Stomach (tissue), 9 donors: ENCODE data around the gene KIF14. TPM values are rescaled to one million over a fixed set of nuclear protein-coding genes. Genes with fewer than 3 reads are reported as not detected.
A peak's percentile ranks its signal among the peaks of the same experiment; 100 is the strongest.

Experiments used
- DNase-seq, 2 donors: peaks; one replicate each; pipeline versions ENCODE4 v3.0.0 to v3.0.0-alpha.2; 2013 to 2019
- H3K27ac ChIP-seq, 5 donors: fragments of 200-600 bp in 4 of 5; sonication (generic) in 4 of 5; one replicate each; pipeline ENCODE4 v1.5.1; 2013 to 2019; ENCODE audit warnings: mild to moderate bottlenecking in 1 of 5, moderate library complexity in 1 of 5
- H3K27me3 ChIP-seq, 3 donors: fragments of 200-600 bp; sonication (generic); one replicate each; pipeline ENCODE4 v1.5.1; 2017 to 2019; ENCODE audit warnings: mixed run types in 1 of 3
- H3K36me3 ChIP-seq, 4 donors: fragments of 200-600 bp; sonication (generic); 1 replicate in 3 of 4; 2 replicates in 1 of 4; pipeline ENCODE4 v1.5.1; 2016 to 2019
- H3K4me1 ChIP-seq, 4 donors: fragments of 200-600 bp; sonication (generic); one replicate each; pipeline ENCODE4 v1.5.1; 2016 to 2019
- H3K4me3 ChIP-seq, 4 donors: fragments of 200-600 bp; sonication (generic) in 3 of 4; one replicate each; pipeline ENCODE4 v1.5.1; 2016 to 2019; ENCODE audit warnings: mild to moderate bottlenecking in 1 of 4
- H3K9me3 ChIP-seq, 4 donors: fragments of 200-600 bp; sonication (generic); one replicate each; pipeline ENCODE4 v1.5.1; 2016 to 2019
- CTCF ChIP-seq, 7 experiments: fragments of 450-650 bp in 4 of 7; fragments of 200-600 bp in 3 of 7; sonication (generic) in 3 of 7; IDR thresholded peaks; one replicate each; pipeline ENCODE4 v1.5.1; 2016 to 2019; ENCODE audit warnings: antibody characterized with exemption in 7 of 7, control low read depth in 2 of 7, mild to moderate bottlenecking in 1 of 7
- EP300 ChIP-seq: sonication (generic); formaldehyde crosslinking; IDR thresholded peaks from one replicate; pipeline ENCODE4 v1.6.1; 2017; ENCODE audit warnings: antibody characterized with exemption
- POLR2A ChIP-seq, 4 donors: fragments of 450-650 bp; IDR thresholded peaks; one replicate each; pipeline ENCODE4 v1.6.1; 2016; ENCODE audit warnings: antibody characterized with exemption in 4 of 4, control low read depth in 2 of 4, mild to moderate bottlenecking in 1 of 4, moderate library complexity in 1 of 4
- POLR2AphosphoS5 ChIP-seq, 3 donors: sonication (generic); formaldehyde crosslinking; IDR thresholded peaks; one replicate each; pipeline ENCODE4 v1.6.1; 2016; ENCODE audit warnings: antibody characterized with exemption in 3 of 3
- WGBS, 5 donors: extraction: QIAGEN DNeasy Blood & Tissue Kit in 3 of 5; methylation state at CpG; one replicate each; pipeline versions ENCODE4 v1.1.5 to v1.1.7; 2013 to 2018; 5-methylcytosine and 5-hydroxymethylcytosine counted together
- intact Hi-C: fragments of 100-400 bp; cut with DNase I; formaldehyde crosslinking; loops from one replicate; pipeline ENCODE4 v1.15.1; 2023; ENCODE audit warnings: low total_unique reads
- polyA plus RNA-seq, 3 donors: library from polyadenylated mRNA; stranded (reverse); fragments of 200-250 nt; gene quantifications; one replicate each; pipeline ENCODE4 v1.2.3, GENCODE V29; 2013
- total RNA-seq, 5 donors: library from RNA; depleted of rRNA; stranded (reverse); fragments of >200 nt; gene quantifications; one replicate each; pipeline versions ENCODE4 v1.1.0 to v1.2.3, GENCODE V29; 2014 to 2016
- donor health status: healthy with polysubstance abuse.
- donor health status: Bipolar disorder and iron deficiency.
- donor health status: healthy.

KIF14 gene
- total and polyA plus RNA-seq, 8 donors: 0.25 to 2.2 (median 0.63) TPM; not detected in 1

DNA sequence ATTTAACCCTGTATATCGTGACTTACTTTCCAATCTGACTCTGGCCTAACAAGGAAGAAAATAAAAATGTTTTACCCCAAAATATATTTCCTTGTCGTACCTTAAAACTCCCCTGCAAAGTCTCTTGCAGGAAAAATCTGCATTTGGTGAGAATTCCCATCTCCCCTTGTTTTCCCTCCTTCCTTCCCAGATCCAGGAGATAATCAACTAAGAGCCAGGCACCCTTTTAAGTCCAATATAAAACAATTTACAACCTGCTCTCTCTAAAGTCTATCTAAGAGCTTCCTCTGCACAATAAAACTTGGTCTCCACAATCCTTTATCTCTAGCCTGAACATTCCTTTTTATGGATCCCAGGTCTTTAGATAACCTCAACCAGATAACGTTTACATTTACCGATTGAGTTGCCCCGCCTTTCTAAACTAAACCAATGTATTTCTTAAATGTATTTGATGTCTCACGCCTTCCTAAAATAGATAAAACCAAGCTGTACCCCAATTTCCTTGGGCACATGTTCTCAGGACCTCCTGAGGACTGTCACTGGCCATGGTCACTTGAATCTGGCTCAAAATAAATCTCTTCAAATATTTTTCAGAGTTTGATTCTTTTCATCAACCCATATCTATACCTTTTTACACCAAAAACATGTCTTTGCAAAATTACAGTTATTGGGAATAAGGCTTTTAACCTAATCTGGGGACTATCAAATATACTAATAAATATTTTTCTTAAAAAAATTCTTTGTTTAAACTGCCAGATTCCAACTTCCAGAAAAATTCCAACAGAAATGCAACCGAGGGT is 48.2 kb upstream of the KIF14 start:
- Histone ChIP-seq H3K9me3 (no peaks in the 10 kb centered on the region), H3K4me3 (peak overlapping the region; percentile 54 to 73 (median 64)), H3K27ac (peak overlapping the region; percentile 96 to 100 (median 99)), H3K27me3 (no peaks in the 10 kb centered on the region), H3K36me3 (peaks cover 4 to 28% (median 23%) of the 10 kb centered on the region in 4 donors), H3K4me1 (peaks cover 10 to 51% (median 33%) of the 10 kb centered on the region in 4 donors)
- peak in 1 of 2 donors; percentile 21 for DNase-seq
- TF ChIP-seq POLR2AphosphoS5 (IDR thresholded peaks at IDR 0.05): no peak
- TF ChIP-seq CTCF (IDR thresholded peaks at IDR 0.05): no peak
- TF ChIP-seq EP300: no peak
- no peak for TF ChIP-seq POLR2A (IDR thresholded peaks at IDR 0.05)
- WGBS, 5 donors: 25 to 32% (median 28%) methylated on average over 7 of the region's 7 CpGs
- intact Hi-C loops: no loop called here

- intact Hi-C loops: no loop called here
- Histone ChIP-seq H3K9me3 (no peaks in the 10 kb centered on the region), H3K4me1 (peaks cover 10 to 55% (median 32%) of the 10 kb centered on the region in 4 donors), H3K4me3 (no peak overlapping the region), H3K27ac (peak overlapping the region in 3 of 5 donors; percentile 15 to 42 (median 31)), H3K36me3 (peaks cover 23 to 52% (median 47%) of the 10 kb centered on the region in 4 donors), H3K27me3 (no peaks in the 10 kb centered on the region)
- WGBS, 5 donors: 69 to 84% (median 82%) methylated on average over 8 of the region's 8 CpGs
- TF ChIP-seq CTCF (IDR thresholded peaks at IDR 0.05): no peak
- no peak for TF ChIP-seq EP300
- TF ChIP-seq POLR2AphosphoS5 (IDR thresholded peaks at IDR 0.05): no peak
- no peak for TF ChIP-seq POLR2A (IDR thresholded peaks at IDR 0.05)
- DNase-seq: peak in 1 of 2 donors; percentile 8
These were observed 45.8 kb upstream of the KIF14 start for GRCh38 chr1:200666309-200666708.

DNA sequence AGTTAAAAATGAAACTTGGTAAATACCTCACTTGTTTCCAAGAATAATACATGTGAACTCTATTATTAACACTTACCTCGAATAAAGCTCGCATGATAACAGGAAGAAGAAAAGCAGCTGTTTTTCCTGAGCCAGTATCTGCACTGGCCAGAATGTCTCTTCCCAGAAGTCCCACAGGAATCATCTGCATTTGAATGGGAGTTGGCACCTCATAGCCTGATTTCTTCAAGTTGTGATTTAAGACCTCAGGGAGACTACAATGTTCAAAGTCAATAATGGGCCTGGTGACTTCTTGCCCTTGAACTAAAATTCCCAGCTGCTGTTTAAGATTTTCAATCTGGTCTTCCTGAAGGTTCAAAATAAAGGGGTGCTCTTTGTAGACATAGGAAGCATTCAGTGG is 45.3 kb upstream of the KIF14 start:
- peak overlapping the region in 3 of 5 donors; percentile 15 to 42 (median 31) for H3K27ac ChIP-seq
- no peak for TF ChIP-seq POLR2AphosphoS5 (IDR thresholded peaks at IDR 0.05)
- TF ChIP-seq POLR2A (IDR thresholded peaks at IDR 0.05): no peak
- TF ChIP-seq CTCF (IDR thresholded peaks at IDR 0.05): no peak
- TF ChIP-seq EP300: no peak
- H3K4me1 ChIP-seq: peaks cover 10 to 51% (median 29%) of the 10 kb centered on the region in 4 donors
- H3K27me3 ChIP-seq: no peaks in the 10 kb centered on the region
- DNase-seq: peak in 1 of 2 donors; percentile 30
- 31 to 51% (median 40%) methylated on average over 2 of the region's 2 CpGs for WGBS, 5 donors
- no peaks in the 10 kb centered on the region for H3K9me3 ChIP-seq
- intact Hi-C loops: no loop called here
- H3K36me3 ChIP-seq: peaks cover 23 to 54% (median 52%) of the 10 kb centered on the region in 4 donors
- H3K4me3 ChIP-seq: no peak overlapping the region

GRCh38 chr1:200660719-200661118 is 40.2 kb upstream of the KIF14 start:
- peaks cover 0 to 15% (median 7%) of the 10 kb centered on the region in 4 donors for H3K4me1 ChIP-seq
- peak in 1 of 2 donors; percentile 10 for DNase-seq
- no peak overlapping the region for H3K27ac ChIP-seq
- H3K36me3 ChIP-seq: peaks cover 36 to 98% (median 94%) of the 10 kb centered on the region in 4 donors
- no peak overlapping the region for H3K4me3 ChIP-seq
- no peaks in the 10 kb centered on the region for H3K9me3 ChIP-seq
- TF ChIP-seq POLR2AphosphoS5 (IDR thresholded peaks at IDR 0.05) (no peak), CTCF (IDR thresholded peaks at IDR 0.05) (no peak), POLR2A (IDR thresholded peaks at IDR 0.05) (no peak)
- H3K27me3 ChIP-seq: no peaks in the 10 kb centered on the region
- intact Hi-C loops: no loop called here
- 74 to 90% (median 87%) methylated on average over 6 of the region's 6 CpGs for WGBS, 5 donors
